Type B pancreatic cell (in vitro differentiated cells): Measurements from ENCODE around the gene TBC1D5. TPM values are rescaled to one million over a fixed set of nuclear protein-coding genes. Genes with fewer than 3 reads are reported as not detected.

ENCODE experiments used
- DNase-seq: peaks from one replicate; pipeline ENCODE4 v3.0.0; 2021; ENCODE audit warnings: mixed read lengths; ENCODE audit not compliant: unreplicated experiment; ENCODE audit errors: extremely low spot score
- H3K27ac Mint-ChIP-seq: 2 replicates; pipeline ENCODE4 v1.8.0; 2021; ENCODE audit warnings: mild to moderate bottlenecking, mixed read lengths
- H3K27me3 Mint-ChIP-seq: 2 replicates; pipeline ENCODE4 v1.8.0; 2021; ENCODE audit warnings: mixed read lengths
- H3K36me3 Mint-ChIP-seq: 2 replicates; pipeline ENCODE4 v1.8.0; 2021; ENCODE audit warnings: mixed read lengths
- H3K4me1 Mint-ChIP-seq: one replicate; pipeline ENCODE4 v1.8.0; 2021; ENCODE audit warnings: mixed read lengths; ENCODE audit not compliant: unreplicated experiment
- H3K4me3 Mint-ChIP-seq: 2 replicates; pipeline ENCODE4 v1.8.0; 2021; ENCODE audit warnings: mild to moderate bottlenecking, mixed read lengths
- H3K9me3 Mint-ChIP-seq: 2 replicates; pipeline ENCODE4 v1.8.0; 2021; ENCODE audit warnings: mixed read lengths
- total RNA-seq: library from RNA; stranded (reverse); gene quantifications from 2 replicates; pipeline ENCODE4 v1.2.1, GENCODE V29; 2021; ENCODE audit warnings: low replicate concordance
- TF ChIP-seq, protein P1 (sequence below): fragments of 200-600 bp; sonication (generic); conservative IDR thresholded peaks from 2 replicates; pipeline ENCODE4 v1.5.0; 2021; ENCODE audit warnings: antibody characterized with exemption, mild to moderate bottlenecking

TBC1D5 gene
- total RNA-seq, 1 donor from 2014 or later, result 48.7 TPM

- DNase-seq, result no peak
- no peaks in the 10 kb centered on the region for H3K27me3 Mint-ChIP-seq
- no peaks in the 10 kb centered on the region for H3K36me3 Mint-ChIP-seq
- no peaks in the 10 kb centered on the region for H3K9me3 Mint-ChIP-seq
- H3K4me3 Mint-ChIP-seq, result no peak overlapping the region
- TF ChIP-seq, protein P1, sequence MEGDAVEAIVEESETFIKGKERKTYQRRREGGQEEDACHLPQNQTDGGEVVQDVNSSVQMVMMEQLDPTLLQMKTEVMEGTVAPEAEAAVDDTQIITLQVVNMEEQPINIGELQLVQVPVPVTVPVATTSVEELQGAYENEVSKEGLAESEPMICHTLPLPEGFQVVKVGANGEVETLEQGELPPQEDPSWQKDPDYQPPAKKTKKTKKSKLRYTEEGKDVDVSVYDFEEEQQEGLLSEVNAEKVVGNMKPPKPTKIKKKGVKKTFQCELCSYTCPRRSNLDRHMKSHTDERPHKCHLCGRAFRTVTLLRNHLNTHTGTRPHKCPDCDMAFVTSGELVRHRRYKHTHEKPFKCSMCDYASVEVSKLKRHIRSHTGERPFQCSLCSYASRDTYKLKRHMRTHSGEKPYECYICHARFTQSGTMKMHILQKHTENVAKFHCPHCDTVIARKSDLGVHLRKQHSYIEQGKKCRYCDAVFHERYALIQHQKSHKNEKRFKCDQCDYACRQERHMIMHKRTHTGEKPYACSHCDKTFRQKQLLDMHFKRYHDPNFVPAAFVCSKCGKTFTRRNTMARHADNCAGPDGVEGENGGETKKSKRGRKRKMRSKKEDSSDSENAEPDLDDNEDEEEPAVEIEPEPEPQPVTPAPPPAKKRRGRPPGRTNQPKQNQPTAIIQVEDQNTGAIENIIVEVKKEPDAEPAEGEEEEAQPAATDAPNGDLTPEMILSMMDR, result no peak
- H3K27ac Mint-ChIP-seq, result no peak overlapping the region
- H3K4me1 Mint-ChIP-seq, result peaks cover 5% of the 10 kb centered on the region
These were observed 160.9 kb downstream of the TBC1D5 start for GRCh38 chr3:17581421-17582080.

DNA sequence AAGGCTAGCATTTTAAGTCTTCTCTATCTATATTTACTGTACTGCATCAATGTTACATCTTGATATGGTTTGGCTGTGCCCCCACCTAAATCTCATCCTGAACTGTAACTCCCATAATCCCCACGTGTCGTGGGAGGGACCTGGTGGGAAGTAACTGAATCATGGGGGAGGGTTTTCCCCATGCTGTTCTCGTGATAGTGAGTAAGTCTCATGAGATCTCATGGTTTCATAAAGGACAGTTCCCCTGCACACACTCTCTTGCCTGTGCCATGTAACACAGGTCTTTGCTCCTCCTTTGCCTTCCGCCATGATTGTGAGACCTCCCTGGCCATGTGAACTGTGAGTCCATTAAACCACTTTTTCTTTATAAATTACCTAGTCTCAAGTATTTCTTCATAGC is 161.5 kb downstream of the TBC1D5 start:
- TF ChIP-seq, protein P1, result no peak
- Mint-ChIP-seq H3K4me1 (peaks cover 3% of the 10 kb centered on the region), H3K36me3 (no peaks in the 10 kb centered on the region), H3K27ac (no peak overlapping the region), H3K9me3 (no peaks in the 10 kb centered on the region), H3K27me3 (no peaks in the 10 kb centered on the region), H3K4me3 (no peak overlapping the region)
- DNase-seq, result no peak

- no peak for DNase-seq
- Mint-ChIP-seq H3K27ac (no peak overlapping the region), H3K27me3 (no peaks in the 10 kb centered on the region), H3K4me3 (no peak overlapping the region), H3K4me1 (no peaks in the 10 kb centered on the region), H3K36me3 (no peaks in the 10 kb centered on the region), H3K9me3 (no peaks in the 10 kb centered on the region)
- TF ChIP-seq, protein P1, result no peak
These were observed 163.0 kb downstream of the TBC1D5 start for GRCh38 chr3:17579289-17580031.

DNA sequence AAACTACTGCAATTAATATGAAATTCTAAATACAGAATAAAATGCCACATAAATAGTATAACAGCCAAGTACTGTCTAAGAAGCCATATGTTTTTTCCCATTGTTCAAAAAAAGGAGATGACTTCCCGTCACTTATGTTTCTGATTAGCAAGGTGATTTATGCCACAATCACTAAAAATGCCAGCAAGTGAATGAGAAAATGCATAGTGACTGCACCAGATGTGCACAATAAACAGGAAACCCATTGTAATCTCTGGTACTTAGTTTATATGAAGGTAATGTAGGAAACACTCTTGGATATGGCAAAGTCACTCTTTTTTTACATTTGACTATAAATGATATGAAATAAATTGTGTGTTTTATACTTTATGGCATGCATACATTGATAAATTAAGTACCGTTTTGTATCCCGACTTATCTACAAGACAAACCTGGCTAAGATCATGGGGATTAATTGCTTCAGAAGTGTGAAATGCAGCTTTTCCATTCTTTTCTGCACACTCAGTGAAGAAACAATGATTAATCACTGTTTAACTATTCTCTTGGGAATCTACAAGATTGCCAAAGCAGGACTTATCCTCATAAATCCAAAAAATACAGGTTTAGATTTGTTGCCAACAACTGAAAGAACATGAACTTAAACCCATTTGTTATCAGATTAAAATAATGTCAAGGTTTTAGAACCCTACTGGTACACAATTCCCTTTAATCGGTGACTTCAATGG is 164.5 kb downstream of the TBC1D5 start:
- DNase-seq, result no peak
- Mint-ChIP-seq H3K4me3 (no peak overlapping the region), H3K9me3 (no peaks in the 10 kb centered on the region), H3K27ac (no peak overlapping the region), H3K4me1 (no peaks in the 10 kb centered on the region), H3K27me3 (no peaks in the 10 kb centered on the region), H3K36me3 (no peaks in the 10 kb centered on the region)
- TF ChIP-seq, protein P1, result no peak

- Mint-ChIP-seq H3K4me3 (no peak overlapping the region), H3K27ac (no peak overlapping the region), H3K36me3 (no peaks in the 10 kb centered on the region), H3K27me3 (no peaks in the 10 kb centered on the region), H3K9me3 (no peaks in the 10 kb centered on the region), H3K4me1 (no peaks in the 10 kb centered on the region)
- DNase-seq, result no peak
- TF ChIP-seq, protein P1, result no peak
These were observed 169.0 kb downstream of the TBC1D5 start for GRCh38 chr3:17573396-17573795.
